GM19240 (cell line): ENCODE measurements around the gene TMEM17.
A peak's percentile ranks its signal among the peaks of the same experiment; 100 is the strongest.
"Not testable (repeated sequence)": the region's sequence is repeated elsewhere in the genome, so short reads cannot be mapped to it uniquely, and the experiment has no call there.

Experiments used
- DNase-seq: peaks from one replicate; pipeline ENCODE4 v3.0.0; 2011; ENCODE audit warnings: low spot score; ENCODE audit not compliant: insufficient read length

TMEM17 gene

DNA sequence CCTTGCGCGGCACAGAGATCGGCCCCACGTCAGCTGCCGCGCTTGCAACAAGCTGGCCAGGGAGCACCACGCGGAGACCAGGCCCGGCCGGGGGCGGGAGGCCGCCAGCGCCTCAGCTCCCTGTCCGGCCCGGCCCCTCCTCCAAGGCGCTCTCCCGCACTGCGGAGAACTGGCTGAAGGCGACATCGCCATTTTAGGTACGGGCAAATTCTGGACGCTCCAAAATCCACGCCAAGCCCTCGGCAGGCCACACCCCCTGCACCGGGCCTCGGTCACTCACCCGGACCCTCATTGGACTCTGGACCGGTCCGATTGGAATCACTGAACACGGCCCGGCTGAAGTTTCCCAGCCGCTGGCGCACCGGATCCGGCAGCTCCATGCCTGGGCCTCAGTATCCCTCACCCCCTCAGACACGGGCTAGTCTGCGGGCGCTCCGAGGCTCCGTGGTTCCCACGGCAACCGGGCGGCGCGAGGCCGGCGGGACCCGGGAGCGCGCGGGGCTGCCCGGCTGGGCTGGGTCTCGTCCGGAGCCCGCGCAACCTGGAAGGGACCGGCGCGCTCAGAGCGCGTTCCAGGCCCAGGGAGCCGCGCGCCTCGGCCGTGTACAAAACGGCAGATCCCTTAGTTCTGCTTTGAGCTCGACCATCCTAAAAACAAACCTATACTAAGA, at the start of gene TMEM17:
Gene TMEM17, minus strand, starts transcription at position 446 of the 671 bp plus-strand sequence. Its CDS starts 66 bp downstream, at position 380.
- peak; percentile 34 for DNase-seq

- DNase-seq: no peak
Measured at GRCh38 chr2:62554440-62554839, 48.4 kb upstream of the TMEM17 start.

DNA sequence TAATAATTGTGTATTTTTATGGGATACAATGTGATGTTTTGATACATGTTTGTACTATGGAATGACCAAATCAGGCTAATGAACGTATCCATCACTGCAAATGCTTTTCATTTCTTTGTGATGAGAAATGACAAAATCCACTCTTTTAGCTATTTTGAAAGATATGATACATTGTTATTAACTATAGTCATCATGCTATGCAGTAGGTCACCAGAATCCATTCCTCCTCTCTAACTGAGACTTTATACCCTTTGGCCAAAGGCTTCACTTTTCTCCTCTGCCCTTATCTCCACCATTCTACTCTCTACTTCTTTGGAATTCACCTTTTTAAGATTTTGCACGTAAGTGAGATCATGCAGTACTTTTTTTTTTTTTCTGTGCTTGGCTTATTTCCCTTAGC, 44.5 kb upstream of the TMEM17 start:
- DNase-seq: no peak

DNA sequence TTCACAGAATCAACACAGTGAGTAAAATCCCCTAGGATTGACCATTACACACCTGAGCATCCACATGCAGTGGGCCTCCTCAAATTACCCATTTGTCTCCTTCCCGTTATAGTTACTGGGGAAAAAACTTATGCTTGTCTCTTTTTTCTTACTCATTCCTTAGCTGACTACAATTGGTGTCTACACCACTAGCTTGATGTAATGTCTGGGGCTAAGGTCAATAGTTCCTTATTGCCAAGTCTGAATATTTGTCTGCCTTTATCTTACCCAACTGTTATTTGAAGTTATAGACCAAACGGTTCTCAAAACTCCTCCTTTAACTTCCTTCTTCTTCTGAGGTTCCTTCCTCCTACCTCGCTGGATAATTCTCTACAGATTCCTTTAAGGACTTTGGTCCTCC, 41.9 kb upstream of the TMEM17 start:
- no peak for DNase-seq

- DNase-seq: no peak
Measured at GRCh38 chr2:62545261-62545660, 39.3 kb upstream of the TMEM17 start.

GRCh38 chr2:62540408-62541168, 34.6 kb upstream of the TMEM17 start:
- DNase-seq: no peak

DNA sequence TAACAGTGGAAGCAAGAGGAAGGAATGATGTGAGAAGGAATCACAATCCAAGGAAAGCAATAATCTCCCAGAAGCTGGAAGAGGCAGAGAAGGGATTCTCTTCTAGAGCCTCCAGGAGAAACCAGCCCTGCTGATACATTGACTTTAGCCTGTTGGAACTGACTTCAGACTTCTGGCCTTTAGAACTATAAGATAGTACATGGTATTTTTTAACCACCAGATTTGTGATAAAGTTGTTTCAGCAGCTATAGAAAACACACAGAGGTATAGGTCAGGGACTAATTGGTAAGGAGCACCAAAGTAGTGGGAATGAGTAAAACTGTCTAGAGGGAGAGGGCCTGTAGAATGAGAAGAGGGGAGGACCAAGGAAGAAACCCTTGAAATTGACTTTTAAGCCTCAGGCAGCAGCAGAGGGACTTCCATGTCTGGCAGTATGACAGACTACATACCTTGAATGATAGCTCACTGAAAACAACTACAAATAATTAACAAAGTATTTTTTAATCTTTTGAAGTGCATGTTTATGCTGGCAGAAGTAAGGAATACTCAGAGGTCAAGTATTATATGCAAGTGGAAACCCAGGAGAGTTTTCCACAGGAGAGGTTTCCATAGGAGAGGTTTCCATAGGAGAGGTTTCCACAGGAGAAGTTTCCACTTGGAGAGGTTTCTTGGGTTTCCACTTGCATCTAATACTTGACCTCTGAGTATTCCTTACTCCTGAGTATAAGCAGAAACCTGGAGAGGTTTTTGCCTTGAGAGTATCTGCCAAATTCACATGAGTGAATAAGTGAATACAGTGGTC, 33.8 kb upstream of the TMEM17 start:
- DNase-seq: no peak

DNA sequence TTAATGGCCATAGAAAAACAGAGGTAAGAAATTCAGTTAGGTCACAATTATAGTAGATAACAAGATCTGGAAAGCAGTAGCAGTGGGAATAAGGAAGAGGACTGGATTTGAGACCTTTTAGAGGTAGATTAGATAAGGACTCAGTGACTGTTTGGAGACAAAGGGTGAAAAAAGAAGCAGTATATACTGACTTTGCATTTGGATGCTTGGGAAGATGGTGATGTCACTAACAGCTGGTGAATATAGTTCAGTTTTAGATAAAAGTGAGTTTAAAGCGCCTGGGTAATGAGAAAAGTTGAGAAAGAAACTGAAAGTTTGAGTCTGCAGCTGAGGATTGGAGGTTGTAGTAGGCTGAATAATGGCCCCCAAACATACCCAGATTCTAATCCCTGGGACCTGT, 32.8 kb upstream of the TMEM17 start:
- no peak for DNase-seq

DNA sequence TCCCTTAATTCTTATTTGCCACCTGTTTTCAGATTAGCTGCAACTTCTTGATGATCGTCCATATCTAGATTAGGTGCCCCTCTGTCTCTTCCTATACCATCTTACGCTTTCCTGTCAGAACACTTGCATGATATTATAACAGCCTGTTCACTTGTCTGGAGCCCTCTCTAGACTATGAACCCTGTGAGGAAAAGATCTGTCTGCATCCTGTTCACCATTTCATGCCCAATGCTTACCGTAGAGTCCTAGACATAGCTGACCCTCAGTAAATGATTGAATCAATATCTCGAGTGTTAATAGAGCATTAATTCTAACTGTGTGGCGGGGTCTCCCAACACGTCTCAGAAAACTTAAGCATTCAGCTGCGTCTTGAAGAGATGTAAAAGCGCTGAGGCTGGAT, 31.8 kb upstream of the TMEM17 start:
- no peak for DNase-seq

GRCh38 chr2:62536873-62537547, 31.0 kb upstream of the TMEM17 start:
- no peak for DNase-seq

GRCh38 chr2:62535521-62535920, 29.5 kb upstream of the TMEM17 start:
- DNase-seq: not testable (repeated sequence)

DNA sequence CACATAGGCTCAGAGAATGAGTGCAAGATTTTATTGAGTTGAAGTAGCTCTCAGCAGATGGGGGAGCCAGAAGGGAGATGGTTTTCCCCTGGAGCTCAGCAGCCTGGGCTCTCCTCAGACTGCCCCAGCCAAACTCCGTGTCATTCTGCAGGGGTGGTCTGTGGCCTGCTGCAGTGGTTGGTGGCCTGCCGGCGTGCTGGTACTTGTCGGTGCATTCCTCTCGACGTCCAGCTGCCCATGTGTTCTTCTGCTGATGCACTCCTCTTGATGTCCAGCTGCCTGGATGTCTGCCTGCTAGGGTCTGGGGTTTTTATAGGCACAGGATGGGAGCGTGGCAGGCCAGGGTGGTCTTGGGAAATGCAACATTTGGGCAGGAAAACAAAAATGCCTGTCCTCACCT, 25.6 kb upstream of the TMEM17 start:
- no peak for DNase-seq

DNA sequence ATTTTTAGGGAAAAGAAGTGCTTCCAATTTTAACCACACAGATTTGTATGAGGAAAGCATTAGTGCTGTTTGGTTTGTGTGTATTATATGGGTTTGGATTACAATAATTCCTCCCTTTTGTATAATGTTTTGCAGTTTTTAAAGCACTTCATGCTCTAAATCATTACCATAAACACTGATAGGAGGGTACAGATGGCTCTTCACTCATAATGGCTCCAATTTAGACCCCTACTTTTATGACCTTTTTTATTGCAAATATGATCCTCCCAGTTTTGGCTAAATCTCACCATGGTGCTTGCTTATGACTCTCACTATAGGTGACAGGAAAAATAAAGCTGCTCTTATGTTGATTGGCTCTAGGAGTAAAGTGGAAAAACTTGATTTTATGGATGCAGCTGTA, 23.8 kb upstream of the TMEM17 start:
- DNase-seq: no peak

GRCh38 chr2:62527478-62528210, 21.6 kb upstream of the TMEM17 start:
- DNase-seq: no peak

DNA sequence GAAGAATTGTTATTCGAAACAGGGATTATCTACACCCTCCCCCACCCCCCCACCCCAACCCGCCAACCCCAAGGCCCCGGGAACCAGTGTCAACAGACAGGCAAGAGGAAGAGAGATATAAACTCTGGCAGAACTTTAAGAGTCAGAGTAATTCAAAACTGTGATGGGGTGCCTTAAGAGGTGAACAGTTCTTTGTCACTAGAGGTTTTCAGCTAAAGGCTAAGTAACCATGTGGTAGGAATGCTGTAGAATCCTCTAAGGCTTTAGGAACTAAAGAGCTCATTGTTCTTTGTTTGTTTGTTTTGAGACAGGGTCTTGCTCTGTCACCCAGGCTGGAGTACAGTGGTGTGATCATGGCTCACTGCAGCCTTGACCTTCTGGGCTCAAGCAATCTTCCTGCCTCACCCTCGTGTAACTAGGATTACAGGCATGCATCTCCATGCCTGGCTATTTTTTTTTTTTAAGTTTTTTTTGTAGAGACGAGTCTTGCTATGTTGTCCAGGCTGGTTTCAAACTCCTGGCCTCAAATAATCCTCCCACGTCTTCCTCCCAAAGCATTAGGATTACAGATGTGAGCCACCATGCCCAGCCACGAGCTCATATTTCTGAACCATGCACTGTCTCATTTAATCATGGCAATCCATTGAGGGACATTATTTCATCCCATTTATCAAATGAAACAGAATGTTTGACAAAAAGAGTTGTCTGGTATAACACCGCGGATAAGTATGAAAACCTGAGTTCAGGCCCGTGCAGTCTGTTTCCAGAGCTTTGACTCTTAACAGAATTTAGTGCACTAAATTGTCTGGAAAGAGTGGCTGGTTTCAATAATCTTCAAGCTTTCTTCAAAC, 20.8 kb upstream of the TMEM17 start:
- DNase-seq: no peak

- no peak for DNase-seq
Measured at GRCh38 chr2:62525549-62526269, 19.7 kb upstream of the TMEM17 start.

GRCh38 chr2:62524293-62524941, 18.4 kb upstream of the TMEM17 start:
- DNase-seq: no peak

DNA sequence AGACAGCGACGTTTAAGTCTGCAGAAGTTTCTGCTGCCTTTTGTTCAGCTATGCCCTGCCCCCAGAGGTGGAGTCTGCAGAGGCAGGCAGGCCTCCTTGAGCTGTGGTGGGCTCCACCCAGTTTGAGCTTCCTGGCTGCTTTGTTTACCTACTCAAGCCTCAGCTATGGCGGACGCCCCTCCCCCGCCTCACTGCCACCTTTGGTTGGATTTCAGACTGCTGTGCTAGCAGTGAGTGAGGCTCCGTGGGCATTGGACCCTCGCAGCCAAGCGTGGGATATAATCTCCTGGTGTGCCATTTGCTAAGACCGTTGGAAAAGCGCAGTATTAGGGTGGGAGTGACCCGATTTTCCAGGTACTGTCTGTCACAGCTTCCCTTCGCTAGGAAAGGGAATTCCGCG, 15.1 kb upstream of the TMEM17 start:
- DNase-seq: not testable (repeated sequence)

GRCh38 chr2:62512384-62512783, 6.4 kb upstream of the TMEM17 start:
- no peak for DNase-seq
